GM19372 (cell line): Measurements from ENCODE around the gene NFATC1.

Experiments used
- ATAC-seq: cut with Tn5 transposase; IDR thresholded peaks from one replicate; pipeline ENCODE4 v1.9.1; 2021; ENCODE audit warnings: mild to moderate bottlenecking, low read depth, moderate library complexity; ENCODE audit not compliant: unreplicated experiment

NFATC1 gene

DNA sequence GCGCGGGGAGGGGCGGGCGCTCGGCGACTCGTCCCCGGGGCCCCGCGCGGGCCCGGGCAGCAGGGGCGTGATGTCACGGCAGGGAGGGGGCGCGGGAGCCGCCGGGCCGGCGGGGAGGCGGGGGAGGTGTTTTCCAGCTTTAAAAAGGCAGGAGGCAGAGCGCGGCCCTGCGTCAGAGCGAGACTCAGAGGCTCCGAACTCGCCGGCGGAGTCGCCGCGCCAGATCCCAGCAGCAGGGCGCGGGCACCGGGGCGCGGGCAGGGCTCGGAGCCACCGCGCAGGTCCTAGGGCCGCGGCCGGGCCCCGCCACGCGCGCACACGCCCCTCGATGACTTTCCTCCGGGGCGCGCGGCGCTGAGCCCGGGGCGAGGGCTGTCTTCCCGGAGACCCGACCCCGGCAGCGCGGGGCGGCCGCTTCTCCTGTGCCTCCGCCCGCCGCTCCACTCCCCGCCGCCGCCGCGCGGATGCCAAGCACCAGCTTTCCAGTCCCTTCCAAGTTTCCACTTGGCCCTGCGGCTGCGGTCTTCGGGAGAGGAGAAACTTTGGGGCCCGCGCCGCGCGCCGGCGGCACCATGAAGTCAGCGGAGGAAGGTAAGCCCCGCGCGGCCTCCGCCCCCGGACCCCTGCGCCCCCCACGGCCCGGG is at the start of gene NFATC1:
Gene NFATC1 (plus strand): TSS at position 170 of the 644 bp plus-strand sequence. CDS start 295 bp downstream, at position 465.
- ATAC-seq: no peak

DNA sequence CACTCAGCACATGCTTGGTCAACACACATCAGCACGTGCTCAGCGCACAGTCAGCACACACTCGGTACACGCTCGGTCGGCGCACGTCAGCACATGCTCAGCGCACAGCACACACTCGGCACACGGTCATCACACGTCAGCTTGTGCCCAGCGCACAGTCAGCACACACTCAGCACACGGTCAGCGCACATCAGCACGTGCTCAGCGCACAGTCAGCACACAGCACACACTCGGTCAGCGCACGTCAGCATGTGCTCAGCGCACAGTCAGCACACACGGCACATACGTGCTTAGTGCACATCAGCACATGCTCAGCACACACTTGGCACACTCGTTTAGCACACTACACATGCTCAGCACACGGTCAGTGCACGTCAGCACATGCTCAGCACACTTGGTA is 49.7 kb upstream of the NFATC1 start:
- ATAC-seq: no peak

DNA sequence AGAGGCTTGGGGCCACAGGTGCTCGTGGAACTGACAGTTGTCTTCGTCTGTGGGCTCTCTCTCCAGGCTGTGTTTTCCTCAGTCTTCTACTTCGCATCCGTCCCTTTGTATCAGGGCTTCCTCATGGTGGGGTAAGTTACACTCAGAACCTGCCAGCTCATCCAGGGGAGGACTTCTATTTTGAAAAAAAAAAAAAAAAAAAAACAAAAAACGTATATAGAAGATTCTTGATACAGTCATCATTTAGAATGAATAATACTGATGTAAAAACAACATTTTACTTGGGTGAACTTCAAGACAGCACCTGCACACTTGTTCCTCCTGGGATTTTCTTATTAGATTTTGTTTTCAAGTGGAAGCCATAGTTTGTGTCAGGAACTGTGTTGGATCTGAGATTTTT is 47.7 kb upstream of the NFATC1 start:
- ATAC-seq: no peak

DNA sequence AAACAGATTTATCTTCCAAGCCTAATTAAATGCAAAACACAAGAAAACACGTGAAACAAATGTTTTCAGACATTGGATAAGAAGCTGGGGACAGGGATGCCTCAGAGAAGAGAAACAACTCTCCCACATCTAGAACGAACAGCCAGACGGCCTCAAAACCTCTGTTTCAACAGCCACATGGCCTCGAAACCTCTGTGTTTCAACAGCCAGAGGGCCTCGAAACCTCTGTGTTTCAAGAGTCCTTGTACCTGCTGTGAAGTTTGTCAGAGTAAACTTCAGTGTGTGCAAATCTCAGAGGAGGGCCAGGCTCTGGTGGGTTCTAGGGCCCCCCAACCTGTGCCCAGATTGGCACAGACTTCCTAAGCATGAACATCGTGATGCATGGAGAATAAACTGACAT is 43.3 kb upstream of the NFATC1 start:
- no peak for ATAC-seq

DNA sequence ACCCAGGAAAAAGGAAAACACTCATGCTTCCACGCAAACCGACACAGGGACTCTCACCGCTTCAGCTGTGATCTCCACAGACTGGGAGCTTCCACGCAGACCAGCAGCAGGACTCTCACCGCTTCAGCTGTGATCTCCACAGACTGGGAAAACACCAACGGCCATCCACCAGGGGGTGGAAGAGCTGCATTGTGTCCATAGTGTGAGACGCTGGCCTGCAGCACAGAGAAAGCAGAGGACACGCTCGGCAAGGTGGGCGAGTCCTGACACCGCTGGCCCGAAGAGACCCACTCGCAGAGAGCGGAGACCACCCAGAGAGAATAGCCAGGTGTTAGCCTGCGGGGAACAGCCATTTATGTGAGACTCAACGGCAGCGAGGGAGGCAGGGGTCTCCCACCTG is 42.5 kb upstream of the NFATC1 start:
- no peak for ATAC-seq

- ATAC-seq: no peak
Measured at GRCh38 chr18:79354350-79354749, 41.4 kb upstream of the NFATC1 start.

DNA sequence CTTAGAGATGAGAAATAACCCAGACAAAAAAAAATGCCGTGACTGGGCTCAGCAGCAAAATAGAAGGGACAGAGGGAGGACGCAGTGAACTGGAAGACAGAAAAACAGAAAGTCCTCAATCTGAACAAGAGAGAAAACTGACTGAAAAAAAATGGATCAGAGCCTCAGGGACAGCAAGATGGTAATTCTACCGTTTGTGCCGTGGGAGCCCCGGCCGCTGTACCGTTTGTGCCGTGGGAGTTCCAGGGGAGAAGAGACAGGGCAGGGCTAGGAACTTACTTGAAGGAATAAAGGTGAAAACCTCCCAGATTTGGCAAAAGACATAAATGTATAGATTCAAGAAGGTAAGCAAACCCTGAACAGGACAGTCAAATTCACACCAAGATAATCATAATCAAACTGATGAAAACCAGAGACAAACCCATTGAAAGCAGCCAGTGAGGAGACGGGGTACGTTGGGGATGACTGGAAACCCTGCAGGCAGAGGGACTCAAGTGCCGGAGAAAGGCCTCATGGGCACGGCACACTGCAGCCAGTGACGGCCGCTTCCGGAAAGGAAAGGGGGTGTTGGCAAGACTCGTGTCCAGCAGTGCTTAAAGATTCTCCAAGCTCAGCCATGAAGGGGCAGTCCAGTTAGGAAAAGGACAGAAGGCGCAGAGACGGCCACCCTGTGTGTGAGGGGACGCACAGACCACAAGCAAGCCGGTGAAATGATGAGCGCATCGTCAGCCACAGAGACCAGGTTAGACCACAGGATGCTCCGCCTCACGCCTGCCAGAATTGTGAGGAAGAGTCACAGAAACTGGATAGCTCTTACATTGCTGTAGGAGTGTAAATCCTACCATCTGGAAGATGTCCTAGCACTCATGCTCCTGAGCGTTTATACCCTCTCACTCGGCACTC is 40.0 kb upstream of the NFATC1 start:
- ATAC-seq: no peak

DNA sequence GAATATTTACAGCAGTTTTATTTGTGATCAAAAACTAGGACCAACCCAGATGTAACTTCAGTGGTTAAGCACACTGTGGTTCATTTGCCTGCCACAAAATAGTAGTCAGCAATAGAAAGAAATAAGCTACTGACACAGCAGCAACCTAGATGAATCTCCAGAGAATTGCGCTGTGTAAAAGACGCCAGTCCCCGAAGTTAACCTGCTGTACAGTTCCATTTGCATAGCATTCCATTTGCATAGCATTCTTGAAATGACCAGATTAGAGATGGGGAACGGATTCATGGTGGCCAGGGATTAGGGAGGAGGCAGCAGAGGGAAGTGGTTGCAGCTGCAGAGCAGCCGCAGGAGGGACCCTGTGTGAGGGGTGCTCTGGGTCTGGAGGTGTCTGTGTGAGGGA is 39.3 kb upstream of the NFATC1 start:
- peak; percentile 60 for ATAC-seq

GRCh38 chr18:79360933-79361332 is 34.8 kb upstream of the NFATC1 start:
- ATAC-seq: no peak

- no peak for ATAC-seq
Measured at GRCh38 chr18:79361766-79362522, 33.8 kb upstream of the NFATC1 start.

- no peak for ATAC-seq
Measured at GRCh38 chr18:79365701-79366100, 30.0 kb upstream of the NFATC1 start.

DNA sequence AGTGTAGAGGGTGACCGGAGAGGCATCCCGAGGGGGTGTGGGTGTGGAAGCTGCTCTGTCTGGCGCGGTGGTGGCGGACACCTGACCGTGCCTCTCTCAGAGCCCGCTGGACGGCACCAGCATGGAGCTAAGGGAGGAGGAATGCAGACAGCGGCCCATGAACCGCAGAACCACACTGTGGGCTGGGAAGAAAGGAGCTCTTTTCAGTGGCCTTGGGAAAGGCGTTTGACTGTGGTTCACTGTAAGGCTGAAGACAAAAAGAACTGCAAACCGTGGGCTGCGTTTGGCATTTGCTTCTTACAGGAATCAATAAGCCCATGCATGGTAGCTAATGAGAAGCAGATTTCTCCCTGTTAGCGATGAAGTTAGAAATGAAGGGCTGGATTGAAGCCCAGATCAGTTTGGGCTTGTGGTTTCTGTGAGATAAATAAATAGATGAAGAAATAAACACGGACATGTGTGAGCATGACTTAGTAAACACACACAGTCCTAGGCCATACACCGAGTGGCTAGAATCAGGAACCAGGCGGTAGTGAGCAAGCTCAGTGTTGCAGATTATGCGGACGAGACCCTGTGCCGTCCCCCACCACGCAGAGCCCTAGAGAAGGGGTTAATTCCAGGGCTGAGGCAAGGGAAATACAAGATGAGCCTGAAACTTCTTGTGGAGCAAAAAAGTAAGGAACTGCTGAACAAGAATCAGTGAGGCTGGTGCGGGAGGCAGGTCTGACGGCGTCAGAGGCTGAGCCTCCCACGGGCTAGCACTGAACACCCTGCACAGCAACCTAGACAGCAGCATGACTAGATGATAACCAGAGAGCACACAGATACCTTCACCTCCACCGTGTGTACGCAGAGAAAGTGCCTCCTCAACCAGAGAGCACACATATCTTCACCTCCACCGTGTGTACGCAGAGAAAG is 29.3 kb upstream of the NFATC1 start:
- ATAC-seq: no peak

- ATAC-seq: no peak
Measured at GRCh38 chr18:79367480-79367879, 28.2 kb upstream of the NFATC1 start.

- no peak for ATAC-seq
Measured at GRCh38 chr18:79367989-79368388, 27.7 kb upstream of the NFATC1 start.

GRCh38 chr18:79368681-79369080 is 27.0 kb upstream of the NFATC1 start:
- no peak for ATAC-seq

GRCh38 chr18:79371561-79372121 is 24.1 kb upstream of the NFATC1 start:
- no peak for ATAC-seq

- no peak for ATAC-seq
Measured at GRCh38 chr18:79372461-79372860, 23.3 kb upstream of the NFATC1 start.

GRCh38 chr18:79372991-79373390 is 22.7 kb upstream of the NFATC1 start:
- no peak for ATAC-seq

DNA sequence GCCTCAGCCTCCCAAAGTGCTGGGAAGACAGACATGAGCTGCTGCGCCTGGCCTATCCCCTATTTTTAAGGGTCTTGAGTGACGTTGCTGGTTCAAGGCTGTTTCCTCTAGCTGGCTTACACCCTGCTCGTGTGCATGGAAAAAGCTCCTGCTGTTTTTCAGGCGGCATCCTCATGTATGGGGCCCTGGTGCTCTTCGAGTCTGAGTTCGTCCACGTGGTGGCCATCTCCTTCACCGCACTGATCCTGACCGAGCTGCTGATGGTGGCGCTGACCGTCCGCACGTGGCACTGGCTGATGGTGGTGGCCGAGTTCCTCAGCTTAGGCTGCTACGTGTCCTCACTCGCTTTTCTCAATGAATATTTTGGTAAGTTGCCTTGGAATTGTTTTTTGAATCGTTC is 22.0 kb upstream of the NFATC1 start:
- ATAC-seq: no peak
